Fibroblast of skin of left biceps (primary cell): ENCODE data around the gene KCNG3.

Source experiments
- DNase-seq, 2 experiments: peaks; one replicate each; pipeline ENCODE4 v3.0.0-alpha.2; 2013; ENCODE audit warnings: low read depth in 2 of 2

KCNG3 gene

GRCh38 chr2:42486145-42486906 lies 7.5 kb downstream of the KCNG3 start:
- DNase-seq, result no peak

- no peak for DNase-seq
These were observed 13.4 kb downstream of the KCNG3 start for GRCh38 chr2:42480402-42480801.

- DNase-seq, result no peak
These were observed 18.9 kb downstream of the KCNG3 start for GRCh38 chr2:42474765-42475454.

GRCh38 chr2:42470706-42471105 lies 23.1 kb downstream of the KCNG3 start:
- no peak for DNase-seq

GRCh38 chr2:42464631-42465030 lies 29.2 kb downstream of the KCNG3 start:
- DNase-seq, result no peak

GRCh38 chr2:42463570-42463969 lies 30.2 kb downstream of the KCNG3 start:
- no peak for DNase-seq

- no peak for DNase-seq
These were observed 34.5 kb downstream of the KCNG3 start for GRCh38 chr2:42459296-42459695.

GRCh38 chr2:42458396-42458795 lies 35.4 kb downstream of the KCNG3 start:
- DNase-seq, result no peak

GRCh38 chr2:42457011-42457410 lies 36.8 kb downstream of the KCNG3 start:
- no peak for DNase-seq

GRCh38 chr2:42456126-42456839 lies 37.5 kb downstream of the KCNG3 start:
- DNase-seq, result no peak

GRCh38 chr2:42452545-42452944 lies 41.2 kb downstream of the KCNG3 start:
- no peak for DNase-seq

GRCh38 chr2:42450136-42450535 lies 43.6 kb downstream of the KCNG3 start:
- no peak for DNase-seq

- DNase-seq, result no peak
These were observed 44.4 kb downstream of the KCNG3 start for GRCh38 chr2:42449163-42450087.

GRCh38 chr2:42448163-42448562 lies 45.6 kb downstream of the KCNG3 start:
- no peak for DNase-seq

- DNase-seq, result no peak
These were observed 47.1 kb downstream of the KCNG3 start for GRCh38 chr2:42446503-42447271.

GRCh38 chr2:42443718-42444399 lies 49.9 kb downstream of the KCNG3 start:
- no peak for DNase-seq

- no peak for DNase-seq
These were observed 51.0 kb downstream of the KCNG3 start for GRCh38 chr2:42442774-42443173.

GRCh38 chr2:42438685-42439084 lies 55.1 kb downstream of the KCNG3 start:
- no peak for DNase-seq

- DNase-seq, result no peak
These were observed 57.4 kb downstream of the KCNG3 start for GRCh38 chr2:42436370-42436769.

GRCh38 chr2:42435628-42436027 lies 58.2 kb downstream of the KCNG3 start:
- DNase-seq, result no peak
